ENCODE results near the gene KAT8.
"Not testable (repeated sequence)": the region's sequence is repeated elsewhere in the genome, so short reads cannot be mapped to it uniquely, and the experiment has no call there.

KAT8 gene

GRCh38 chr16:31148896-31149295, 31.4 kb downstream of the KAT8 start:
- TF ChIP-seq YY1 (IDR thresholded peaks at IDR 0.05; ENCODE audit: insufficient read depth, insufficient read length) (no peak), ZNF274 (IDR thresholded peaks at IDR 0.05; ENCODE audit: low read depth, low read length) (no peak), SUZ12 (IDR thresholded peaks at IDR 0.05; ENCODE audit: extremely low read depth, insufficient read depth, insufficient read length) (no peak)
- no peak overlapping the region for H3K4me3 ChIP-seq (ENCODE audit: insufficient read length, low read depth)
- H3K4me1 ChIP-seq (ENCODE audit: insufficient read depth, insufficient read length), result peaks cover 15% of the 10 kb centered on the region
- H3K36me3 ChIP-seq (ENCODE audit: insufficient read depth, insufficient read length, low read length), result no peaks in the 10 kb centered on the region
- peaks cover 9% of the 10 kb centered on the region for H3K27me3 ChIP-seq (ENCODE audit: insufficient read depth, insufficient read length)
- DNase-seq (ENCODE audit: low read depth, low spot score), result no peak
- H3K9ac ChIP-seq (ENCODE audit: insufficient read length, low read depth), result no peak overlapping the region
- no peaks in the 10 kb centered on the region for H3K9me3 ChIP-seq (ENCODE audit: insufficient read depth, low read length)

DNA sequence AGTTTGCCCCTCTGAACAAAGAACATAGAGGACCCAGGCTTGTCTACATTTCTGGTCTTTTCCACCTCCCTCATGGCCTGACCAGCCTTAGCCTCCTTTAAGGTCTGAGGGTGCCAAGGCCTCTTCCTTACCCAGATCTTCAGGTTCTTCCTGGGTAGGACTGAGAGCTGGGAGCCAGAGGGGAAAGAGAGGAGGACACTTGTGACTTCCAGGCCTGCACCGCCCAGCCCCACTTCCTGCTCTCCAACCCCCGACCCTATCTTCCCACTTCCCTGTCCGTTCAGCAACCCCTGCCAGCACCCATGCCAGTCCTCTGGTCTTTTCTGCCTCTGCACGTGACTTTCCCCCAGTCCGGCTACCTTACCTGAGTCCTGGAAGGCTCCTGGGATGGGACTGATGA, 31.9 kb downstream of the KAT8 start:
- H3K27me3 ChIP-seq (ENCODE audit: insufficient read depth, insufficient read length), result peaks cover 9% of the 10 kb centered on the region
- no peak for DNase-seq (ENCODE audit: low read depth, low spot score)
- no peaks in the 10 kb centered on the region for H3K36me3 ChIP-seq (ENCODE audit: insufficient read depth, insufficient read length, low read length)
- TF ChIP-seq SUZ12 (IDR thresholded peaks at IDR 0.05; ENCODE audit: extremely low read depth, insufficient read depth, insufficient read length), result no peak
- TF ChIP-seq ZNF274 (IDR thresholded peaks at IDR 0.05; ENCODE audit: low read depth, low read length), result no peak
- no peak for TF ChIP-seq YY1 (IDR thresholded peaks at IDR 0.05; ENCODE audit: insufficient read depth, insufficient read length)
- H3K4me1 ChIP-seq (ENCODE audit: insufficient read depth, insufficient read length), result peaks cover 15% of the 10 kb centered on the region
- no peaks in the 10 kb centered on the region for H3K9me3 ChIP-seq (ENCODE audit: insufficient read depth, low read length)
- H3K9ac ChIP-seq (ENCODE audit: insufficient read length, low read depth), result no peak overlapping the region
- H3K4me3 ChIP-seq (ENCODE audit: insufficient read length, low read depth), result no peak overlapping the region

DNA sequence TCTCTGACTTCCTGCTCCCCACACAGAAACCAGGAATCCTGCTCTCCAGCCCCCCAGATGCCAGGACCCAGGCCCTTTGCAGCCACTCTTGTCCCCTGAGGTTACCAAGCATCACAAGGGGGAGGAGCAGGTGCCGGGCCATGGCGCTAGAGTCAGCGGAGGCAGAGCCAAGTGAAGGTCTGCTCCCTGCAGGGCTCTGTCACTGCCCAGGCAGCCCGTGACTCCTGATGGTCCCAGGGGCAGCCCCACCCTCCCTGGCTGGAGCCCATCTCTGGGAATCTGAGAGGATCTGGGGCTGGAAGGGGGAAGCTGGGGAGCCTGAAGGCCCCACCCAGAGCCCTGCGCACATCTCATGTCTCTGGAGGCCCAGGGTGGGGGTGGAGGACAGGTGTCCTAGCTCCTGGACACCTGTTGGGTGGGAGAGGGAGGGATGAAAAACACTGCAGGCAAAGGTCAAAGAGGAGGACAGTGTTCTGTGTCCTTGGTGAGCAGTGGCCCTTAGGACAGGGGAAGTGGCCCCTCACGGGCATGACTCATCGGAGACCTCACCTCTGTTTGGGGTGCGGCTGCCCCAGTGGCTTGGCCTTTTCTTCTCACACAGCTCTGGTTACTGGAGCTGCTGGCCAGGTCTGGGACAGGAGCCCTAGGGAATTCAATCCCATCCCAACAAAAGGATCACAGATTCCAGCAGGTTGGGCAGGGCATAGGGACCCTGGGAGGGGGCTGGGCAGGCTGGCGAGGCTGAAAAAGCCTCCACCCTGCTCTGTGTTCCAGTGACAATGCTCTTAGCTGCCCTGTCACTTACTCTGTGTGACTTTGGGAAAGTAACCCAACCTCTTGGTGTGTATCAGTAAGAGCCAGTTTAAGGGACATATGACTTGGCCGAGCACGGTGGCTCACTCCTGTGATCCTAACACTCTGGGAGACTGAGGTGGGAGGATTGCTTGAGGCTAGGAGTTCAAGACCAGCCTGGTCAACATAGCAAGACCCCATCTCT, 32.7 kb downstream of the KAT8 start, which contains the start of gene PRSS36:
TSS of gene PRSS36 (minus strand) at position 173 of the 997 bp plus-strand sequence. CDS start at position 142, 31 bp downstream.
- Histone ChIP-seq H3K9me3 (ENCODE audit: insufficient read depth, low read length) (no peaks in the 10 kb centered on the region), H3K4me3 (ENCODE audit: insufficient read length, low read depth) (no peak within 1 kb of the TSS), H3K4me1 (ENCODE audit: insufficient read depth, insufficient read length) (peaks cover 15% of the 10 kb centered on the region), H3K27me3 (ENCODE audit: insufficient read depth, insufficient read length) (peaks cover 9% of the 10 kb centered on the region), H3K9ac (ENCODE audit: insufficient read length, low read depth) (no peak within 1 kb of the TSS), H3K36me3 (ENCODE audit: insufficient read depth, insufficient read length, low read length) (no peaks in the 10 kb centered on the region)
- DNase-seq (ENCODE audit: low read depth, low spot score), result no peak
- TF ChIP-seq YY1 (IDR thresholded peaks at IDR 0.05; ENCODE audit: insufficient read depth, insufficient read length), result no peak
- no peak for TF ChIP-seq ZNF274 (IDR thresholded peaks at IDR 0.05; ENCODE audit: low read depth, low read length)
- TF ChIP-seq SUZ12 (IDR thresholded peaks at IDR 0.05; ENCODE audit: extremely low read depth, insufficient read depth, insufficient read length), result no peak

GRCh38 chr16:31150976-31151375, 33.5 kb downstream of the KAT8 start:
- H3K4me3 ChIP-seq (ENCODE audit: insufficient read length, low read depth); DNase-seq (ENCODE audit: low read depth, low spot score); H3K9me3 ChIP-seq (ENCODE audit: insufficient read depth, low read length); H3K9ac ChIP-seq (ENCODE audit: insufficient read length, low read depth); H3K27me3 ChIP-seq (ENCODE audit: insufficient read depth, insufficient read length); H3K36me3 ChIP-seq (ENCODE audit: insufficient read depth, insufficient read length, low read length): not testable (repeated sequence)
- peaks cover 15% of the 10 kb centered on the region for H3K4me1 ChIP-seq (ENCODE audit: insufficient read depth, insufficient read length)

GRCh38 chr16:31157136-31157535, 39.7 kb downstream of the KAT8 start:
- no peaks in the 10 kb centered on the region for H3K36me3 ChIP-seq (ENCODE audit: insufficient read depth, insufficient read length, low read length)
- no peak for TF ChIP-seq ZNF274 (IDR thresholded peaks at IDR 0.05; ENCODE audit: low read depth, low read length)
- TF ChIP-seq SUZ12 (IDR thresholded peaks at IDR 0.05; ENCODE audit: extremely low read depth, insufficient read depth, insufficient read length), result no peak
- no peak for TF ChIP-seq YY1 (IDR thresholded peaks at IDR 0.05; ENCODE audit: insufficient read depth, insufficient read length)
- H3K4me1 ChIP-seq (ENCODE audit: insufficient read depth, insufficient read length), result no peaks in the 10 kb centered on the region
- no peak overlapping the region for H3K9ac ChIP-seq (ENCODE audit: insufficient read length, low read depth)
- no peak overlapping the region for H3K4me3 ChIP-seq (ENCODE audit: insufficient read length, low read depth)
- no peaks in the 10 kb centered on the region for H3K9me3 ChIP-seq (ENCODE audit: insufficient read depth, low read length)
- DNase-seq (ENCODE audit: low read depth, low spot score), result no peak
- no peaks in the 10 kb centered on the region for H3K27me3 ChIP-seq (ENCODE audit: insufficient read depth, insufficient read length)

- H3K4me3 ChIP-seq (ENCODE audit: insufficient read length, low read depth), result no peak overlapping the region
- no peaks in the 10 kb centered on the region for H3K36me3 ChIP-seq (ENCODE audit: insufficient read depth, insufficient read length, low read length)
- H3K9me3 ChIP-seq (ENCODE audit: insufficient read depth, low read length), result no peaks in the 10 kb centered on the region; the same call in 1 of the 2 replicates
- H3K27me3 ChIP-seq (ENCODE audit: insufficient read depth, insufficient read length), result no peaks in the 10 kb centered on the region
- TF ChIP-seq SUZ12 (IDR thresholded peaks at IDR 0.05; ENCODE audit: extremely low read depth, insufficient read depth, insufficient read length) (no peak), ZNF274 (IDR thresholded peaks at IDR 0.05; ENCODE audit: low read depth, low read length) (no peak), YY1 (IDR thresholded peaks at IDR 0.05; ENCODE audit: insufficient read depth, insufficient read length) (no peak)
- no peak overlapping the region for H3K9ac ChIP-seq (ENCODE audit: insufficient read length, low read depth)
- no peak for DNase-seq (ENCODE audit: low read depth, low spot score)
- H3K4me1 ChIP-seq (ENCODE audit: insufficient read depth, insufficient read length), result peaks cover 6% of the 10 kb centered on the region
Observed at GRCh38 chr16:31167315-31167714, 49.9 kb downstream of the KAT8 start.

DNA sequence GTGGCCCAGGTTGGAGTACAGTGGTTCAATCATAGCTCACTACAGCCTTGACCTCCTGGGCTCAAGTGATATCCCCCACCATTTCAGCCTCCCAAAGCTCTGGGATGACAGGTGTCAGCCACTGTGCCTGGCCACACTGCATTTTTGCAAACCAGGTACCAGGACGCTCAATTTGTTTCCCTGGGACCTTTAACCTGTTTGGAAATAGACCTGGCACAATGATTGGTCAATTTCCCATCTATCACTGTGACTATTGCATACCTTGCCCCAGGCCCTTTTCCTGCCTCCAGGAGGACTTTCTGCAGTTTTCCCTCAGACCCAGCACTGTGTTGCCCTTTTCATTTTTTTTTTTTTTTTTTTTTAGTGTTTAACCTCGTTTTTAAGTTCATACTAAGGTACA, 51.4 kb downstream of the KAT8 start:
- H3K9ac ChIP-seq (ENCODE audit: insufficient read length, low read depth), result no peak overlapping the region
- H3K4me3 ChIP-seq (ENCODE audit: insufficient read length, low read depth), result no peak overlapping the region
- H3K27me3 ChIP-seq (ENCODE audit: insufficient read depth, insufficient read length), result no peaks in the 10 kb centered on the region
- DNase-seq (ENCODE audit: low read depth, low spot score), result no peak
- no peak for TF ChIP-seq ZNF274 (IDR thresholded peaks at IDR 0.05; ENCODE audit: low read depth, low read length)
- no peak for TF ChIP-seq SUZ12 (IDR thresholded peaks at IDR 0.05; ENCODE audit: extremely low read depth, insufficient read depth, insufficient read length)
- no peak for TF ChIP-seq YY1 (IDR thresholded peaks at IDR 0.05; ENCODE audit: insufficient read depth, insufficient read length)
- no peaks in the 10 kb centered on the region; the same call in 1 of the 2 replicates for H3K9me3 ChIP-seq (ENCODE audit: insufficient read depth, low read length)
- H3K4me1 ChIP-seq (ENCODE audit: insufficient read depth, insufficient read length), result peaks cover 6% of the 10 kb centered on the region
- no peaks in the 10 kb centered on the region for H3K36me3 ChIP-seq (ENCODE audit: insufficient read depth, insufficient read length, low read length)

DNA sequence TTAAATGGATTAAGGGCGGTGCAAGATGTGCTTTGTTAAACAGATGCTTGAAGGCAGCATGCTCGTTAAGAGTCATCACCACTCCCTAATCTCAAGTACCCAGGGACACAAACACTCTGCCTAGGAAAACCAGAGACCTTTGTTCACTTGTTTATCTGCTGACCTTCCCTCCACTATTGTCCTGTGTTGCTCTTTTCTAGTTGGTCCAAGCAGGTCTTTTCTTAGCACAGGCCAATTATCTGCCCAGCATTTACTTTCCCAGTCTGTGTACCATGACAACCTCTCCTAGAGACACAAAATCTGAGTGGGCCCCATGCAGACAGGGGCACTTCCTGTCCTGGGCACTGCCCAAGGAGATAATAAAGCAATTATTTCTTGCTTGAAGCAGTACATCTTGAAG, 52.6 kb downstream of the KAT8 start:
- not testable (repeated sequence) for H3K4me3 ChIP-seq (ENCODE audit: insufficient read length, low read depth); H3K27me3 ChIP-seq (ENCODE audit: insufficient read depth, insufficient read length); H3K4me1 ChIP-seq (ENCODE audit: insufficient read depth, insufficient read length); DNase-seq (ENCODE audit: low read depth, low spot score); H3K9me3 ChIP-seq (ENCODE audit: insufficient read depth, low read length); H3K36me3 ChIP-seq (ENCODE audit: insufficient read depth, insufficient read length, low read length); H3K9ac ChIP-seq (ENCODE audit: insufficient read length, low read depth)

All from NT2/D1 (cell line).